Measurements from ENCODE around the gene GLIPR2.
"Not testable (repeated sequence)": the region's sequence is repeated elsewhere in the genome, so short reads cannot be mapped to it uniquely, and the experiment has no call there.

Gene GLIPR2

GRCh38 chr9:36136272-36136893, at the start of gene GLIPR2:
TSS of gene GLIPR2 (plus strand) at chr9:36136733. CDS start at chr9:36136779, 46 bp downstream.
- TF ChIP-seq CTCF (IDR thresholded peaks at IDR 0.05; ENCODE audit: control insufficient read depth, insufficient read depth, low read depth, low read length, missing control alignments): no peak
- no peak for DNase-seq (ENCODE audit: low read depth)
- peak within 1 kb of the TSS; percentile 48 for H3K4me3 ChIP-seq (ENCODE audit: control insufficient read depth, low read depth, low read length)

- not testable (repeated sequence) for DNase-seq (ENCODE audit: low read depth); H3K4me3 ChIP-seq (ENCODE audit: control insufficient read depth, low read depth, low read length)
Measured at GRCh38 chr9:36087054-36087453, 49.5 kb upstream of the GLIPR2 start.

GRCh38 chr9:36088020-36088419, 48.5 kb upstream of the GLIPR2 start:
- no peak overlapping the region for H3K4me3 ChIP-seq (ENCODE audit: control insufficient read depth, low read depth, low read length)
- no peak for DNase-seq (ENCODE audit: low read depth)

GRCh38 chr9:36091026-36091953, 45.2 kb upstream of the GLIPR2 start:
- no peak overlapping the region for H3K4me3 ChIP-seq (ENCODE audit: control insufficient read depth, low read depth, low read length)
- no peak for TF ChIP-seq CTCF (IDR thresholded peaks at IDR 0.05; ENCODE audit: control insufficient read depth, insufficient read depth, low read depth, low read length, missing control alignments)
- DNase-seq (ENCODE audit: low read depth): no peak

More at GRCh38 chr9:36088020-36088419, 48.5 kb upstream of the GLIPR2 start:
- no peak for TF ChIP-seq CTCF (IDR thresholded peaks at IDR 0.05; ENCODE audit: control insufficient read depth, insufficient read depth, low read depth, low read length, missing control alignments)

GRCh38 chr9:36092014-36092413, 44.5 kb upstream of the GLIPR2 start:
- TF ChIP-seq CTCF (IDR thresholded peaks at IDR 0.05; ENCODE audit: control insufficient read depth, insufficient read depth, low read depth, low read length, missing control alignments): no peak
- no peak overlapping the region for H3K4me3 ChIP-seq (ENCODE audit: control insufficient read depth, low read depth, low read length)
- no peak for DNase-seq (ENCODE audit: low read depth)

GRCh38 chr9:36092509-36093215, 43.9 kb upstream of the GLIPR2 start:
- H3K4me3 ChIP-seq (ENCODE audit: control insufficient read depth, low read depth, low read length): no peak overlapping the region
- no peak for TF ChIP-seq CTCF (IDR thresholded peaks at IDR 0.05; ENCODE audit: control insufficient read depth, insufficient read depth, low read depth, low read length, missing control alignments)
- DNase-seq (ENCODE audit: low read depth): no peak

Measured in AG09309 (cell line).